SK-N-SH (cell line): ENCODE results near the gene PIH1D1. TPM values are rescaled to one million over a fixed set of nuclear protein-coding genes. Genes with fewer than 3 reads are reported as not detected.

Experiments used
- CTCF ChIA-PET: fragments of 300-600, 350-600 bp; formaldehyde crosslinking; extraction: SDS; loops from one replicate; lab custom pipeline; 2021; lab: Yijun Ruan, JAX
- POLR2A ChIA-PET: fragments of 350-600 bp; sonication (Branson Sonifier 250); formaldehyde crosslinking; extraction: SDS; loops from one replicate; lab custom pipeline; 2020; ENCODE audit warnings: antibody characterized with exemption, inconsistent platforms; lab: Yijun Ruan, JAX
- DNase-seq: peaks from one replicate; pipeline ENCODE4 v3.0.0; 2012
- H2AFZ ChIP-seq: fragments of 200-600 bp; sonication (generic); 2 replicates; pipeline ENCODE4 v1.8.1; 2016; ENCODE audit warnings: antibody characterized with exemption, mild to moderate bottlenecking, low read depth
- H3F3A ChIP-seq: fragments of 200-600 bp; sonication (generic); replicated peaks from 2 replicates; pipeline ENCODE3; 2016; ENCODE audit warnings: antibody characterized with exemption, mild to moderate bottlenecking; ENCODE audit not compliant: insufficient read depth
- H3K27ac ChIP-seq, 2 experiments: fragments of 200-500 bp in 1 of 2; fragments of 200-600 bp in 1 of 2; sonication (Bioruptor generic) in 1 of 2; sonication (generic), shearing (Covaris generic) in 1 of 2; 2 replicates each; pipeline versions ENCODE4 v1.5.1 to v1.6.1; 2014 to 2016; ENCODE audit warnings: low read depth in 2 of 2, inconsistent platforms in 1 of 2, low read length in 1 of 2, mild to moderate bottlenecking in 1 of 2, mixed read lengths in 1 of 2
- H3K27me3 ChIP-seq: fragments of 200-600 bp; sonication (generic), shearing (Covaris generic); 2 replicates; pipeline ENCODE4 v1.6.1; 2016; ENCODE audit warnings: mixed run types; ENCODE audit not compliant: insufficient read depth
- H3K36me3 ChIP-seq, 2 experiments: fragments of 200-500 bp in 1 of 2; fragments of 200-600 bp in 1 of 2; sonication (Bioruptor generic) in 1 of 2; sonication (generic) in 1 of 2; replicated peaks in 1 of 2; 2 replicates each; pipeline versions ENCODE3 to v1.5.1; 2014 to 2016; ENCODE audit warnings: low read length in 1 of 2, mild to moderate bottlenecking in 1 of 2; ENCODE audit not compliant: insufficient read depth in 2 of 2, control insufficient read depth in 1 of 2
- H3K4me1 ChIP-seq, 2 experiments: fragments of 200-500 bp in 1 of 2; fragments of 200-600 bp in 1 of 2; sonication (Bioruptor generic) in 1 of 2; sonication (generic), shearing (Covaris generic) in 1 of 2; 2 replicates each; pipeline versions ENCODE4 v1.5.1 to v1.6.1; 2014 to 2016; ENCODE audit warnings: low read depth in 1 of 2, low read length in 1 of 2, mixed run types in 1 of 2; ENCODE audit not compliant: insufficient read depth in 2 of 2, control insufficient read depth in 1 of 2
- H3K4me2 ChIP-seq: fragments of 200-600 bp; sonication (generic), shearing (Covaris generic); 2 replicates; pipeline ENCODE4 v1.6.1; 2017; ENCODE audit warnings: mixed run types
- H3K4me3 ChIP-seq, 2 experiments: fragments of 200-500 bp in 1 of 2; fragments of 200-600 bp in 1 of 2; sonication (Bioruptor generic) in 1 of 2; sonication (generic), shearing (Covaris generic) in 1 of 2; 2 replicates each; pipeline versions ENCODE4 v1.5.1 to v1.8.1; 2014 to 2016; ENCODE audit warnings: low read depth in 2 of 2, inconsistent platforms in 1 of 2, low read length in 1 of 2, mild to moderate bottlenecking in 1 of 2, mixed read lengths in 1 of 2, moderate library complexity in 1 of 2
- H3K79me2 ChIP-seq: fragments of 200-600 bp; sonication (generic); 2 replicates; pipeline ENCODE4 v1.8.1; 2017; ENCODE audit warnings: mild to moderate bottlenecking; ENCODE audit not compliant: insufficient read depth
- H3K9ac ChIP-seq: fragments of 200-600 bp; sonication (generic); 2 replicates; pipeline ENCODE4 v1.6.1; 2017; ENCODE audit warnings: mixed run types
- H3K9me2 ChIP-seq: fragments of 200-600 bp; sonication (generic); 2 replicates; pipeline ENCODE4 v1.6.1; 2017; ENCODE audit warnings: mixed run types
- H3K9me3 ChIP-seq: fragments of 200-600 bp; sonication (generic); 2 replicates; pipeline ENCODE4 v1.6.1; 2017; ENCODE audit warnings: mixed run types, mild to moderate bottlenecking, moderate library complexity
- H4K20me1 ChIP-seq: fragments of 200-600 bp; sonication (generic); 2 replicates; pipeline ENCODE4 v1.6.1; 2017; ENCODE audit warnings: mild to moderate bottlenecking, mixed run types; ENCODE audit not compliant: insufficient read depth
- CHD2 ChIP-seq: fragments of 150-350 bp; IDR thresholded peaks from 2 replicates; pipeline ENCODE4 v1.6.1; 2018; ENCODE audit warnings: low read length; ENCODE audit not compliant: partially characterized antibody
- ELF1 ChIP-seq: IDR thresholded peaks from 2 replicates; pipeline ENCODE4 v1.4.0; 2012
- EZH2phosphoT487 ChIP-seq: fragments of 200-600 bp; sonication (generic); IDR thresholded peaks from 2 replicates; pipeline ENCODE4 v1.6.1; 2017; ENCODE audit warnings: low read depth, mixed run types, mild to moderate bottlenecking, antibody characterized with exemption, moderate library complexity, borderline replicate concordance
- FOXM1 ChIP-seq: IDR thresholded peaks from 2 replicates; pipeline ENCODE4 v1.4.0; 2012; ENCODE audit warnings: low read depth, mild to moderate bottlenecking
- POLR2AphosphoS5 ChIP-seq: IDR thresholded peaks from 2 replicates; pipeline ENCODE4 v1.6.1; 2012; ENCODE audit warnings: low read depth, low read length
- REST ChIP-seq: IDR thresholded peaks from 2 replicates; pipeline ENCODE4 v1.6.1; 2012; ENCODE audit warnings: mild to moderate bottlenecking, low read depth, low read length, moderate library complexity
- RFX5 ChIP-seq: IDR thresholded peaks from 2 replicates; pipeline ENCODE4 v1.6.1; 2012; ENCODE audit warnings: mild to moderate bottlenecking, improper control_type of control experiment, low read length
- RXRA ChIP-seq: IDR thresholded peaks from 2 replicates; pipeline ENCODE4 v1.4.0; 2012; ENCODE audit warnings: low read depth, mild to moderate bottlenecking, borderline replicate concordance
- SIN3A ChIP-seq: IDR thresholded peaks from 2 replicates; pipeline ENCODE4 v1.6.1; 2012; ENCODE audit warnings: low read depth, mild to moderate bottlenecking, low read length, moderate library complexity, borderline replicate concordance
- TAF1 ChIP-seq: IDR thresholded peaks from 2 replicates; pipeline ENCODE4 v1.6.1; 2012; ENCODE audit warnings: low read depth, mild to moderate bottlenecking, low read length, moderate library complexity, borderline replicate concordance
- USF2 ChIP-seq: fragments of 150-350 bp; IDR thresholded peaks from 2 replicates; pipeline ENCODE4 v1.6.1; 2017; ENCODE audit warnings: antibody characterized with exemption, low read length, low read depth, borderline replicate concordance
- YY1 ChIP-seq: IDR thresholded peaks from 2 replicates; pipeline ENCODE4 v1.4.0; 2012; ENCODE audit warnings: low read depth, mild to moderate bottlenecking
- ZBTB33 ChIP-seq: IDR thresholded peaks from 2 replicates; pipeline ENCODE4 v1.4.0; 2012; ENCODE audit warnings: low read depth, borderline replicate concordance
- WGBS: methylation state at CpG from one replicate; pipeline ENCODE4 v1.1.6; 2017; ENCODE audit warnings: low lambda C conversion rate; 5-methylcytosine and 5-hydroxymethylcytosine counted together
- polyA plus RNA-seq, 3 experiments: library from polyadenylated mRNA; depleted of rRNA; stranded (reverse); fragments of >200 nt; gene quantifications; 2 replicates each; pipeline ENCODE4 v1.2.3, GENCODE V29; 2012

PIH1D1 gene
- polyA plus RNA-seq, 1 of the 3 experiments (the other 2 are of a cell fraction): 157 TPM

- Histone ChIP-seq H3K4me3 (peak overlapping the region; percentile 86 to 92), H3K36me3 (peaks cover 36 to 48% of the 10 kb centered on the region in 2 experiments), H3K79me2 (peaks cover 38% of the 10 kb centered on the region)
- peak; percentile 34; the same call in 1 of the 2 replicates for TF ChIP-seq POLR2AphosphoS5
- no peak for TF ChIP-seq TAF1
- TF ChIP-seq, all 33 proteins: peak for 1
- WGBS: 0% methylated on average over 21 of the region's 26 CpGs
- Histone ChIP-seq H3K9ac (peak overlapping the region; percentile 98), H3F3A (peaks cover 51% of the 10 kb centered on the region), H3K4me1 (peaks cover 0 to 21% of the 10 kb centered on the region in 2 experiments; a peak in 1 of 4 replicates), H3K4me2 (peak overlapping the region; percentile 92), H3K27me3 (no peaks in the 10 kb centered on the region), H2AFZ (no peak overlapping the region), H3K9me2 (no peaks in the 10 kb centered on the region), H3K27ac (peak overlapping the region; percentile 80 to 88), H4K20me1 (peaks cover 32% of the 10 kb centered on the region), H3K9me3 (no peaks in the 10 kb centered on the region)
- DNase-seq: no peak
- CTCF ChIA-PET: interaction anchor here (0.7 to 3.4 kb wide), 8 partner anchors 9 to 82 kb away, joined by 3 to 12 read pairs (median 4); no protein-coding TSS in a partner anchor
- POLR2A ChIA-PET: interaction anchor here (0.6 to 1.1 kb wide), 5 partner anchors 8 to 112 kb away, joined by 3 to 6 read pairs (median 4); partner anchors contain the start of gene RPS11
Measured at GRCh38 chr19:49488046-49488862, 36.6 kb upstream of the PIH1D1 start.

GRCh38 chr19:49487277-49488045, 35.8 kb upstream of the PIH1D1 start, which contains the start of gene RPL13A:
Gene RPL13A (plus strand): TSS chr19:49487608. CDS start chr19:49487630, 22 bp downstream.
- Histone ChIP-seq H3K4me1 (peaks cover 0 to 21% of the 10 kb centered on the region in 2 experiments; a peak in 1 of 4 replicates), H3K36me3 (peaks cover 30 to 40% of the 10 kb centered on the region in 2 experiments), H3K27me3 (no peaks in the 10 kb centered on the region), H3K4me3 (peak within 1 kb of the TSS; percentile 86 to 92), H3K9me3 (no peaks in the 10 kb centered on the region), H3F3A (peaks cover 43% of the 10 kb centered on the region), H3K27ac (peak within 1 kb of the TSS; percentile 80 to 88), H3K4me2 (peak within 1 kb of the TSS; percentile 92), H3K79me2 (peaks cover 38% of the 10 kb centered on the region), H3K9ac (peak within 1 kb of the TSS; percentile 98), H2AFZ (peak within 1 kb of the TSS; percentile 86), H3K9me2 (no peaks in the 10 kb centered on the region), H4K20me1 (peaks cover 32% of the 10 kb centered on the region)
- ChIA-PET POLR2A (interaction anchor here (0.9 to 1.1 kb wide), 3 partner anchors 9 to 41 kb away, joined by 3 to 6 read pairs (median 5); partner anchors contain the start of gene RPS11), CTCF (interaction anchor here (1.0 to 3.4 kb wide), 7 partner anchors 14 to 82 kb away, joined by 3 to 12 read pairs (median 4); no protein-coding TSS in a partner anchor)
- DNase-seq: peak; percentile 95
- WGBS: under 1% methylated on average over 43 of the region's 57 CpGs
- TF ChIP-seq ELF1: peak; percentile 85
- peak; percentile 76 for TF ChIP-seq REST
- TF ChIP-seq EZH2phosphoT487: no peak
- TF ChIP-seq USF2: peak; percentile 92
- TF ChIP-seq SIN3A: peak; percentile 94; the same call in 1 of the 2 replicates
- TF ChIP-seq CHD2: peak; percentile 88
- no peak for TF ChIP-seq FOXM1
- peak; percentile 78 for TF ChIP-seq RFX5
- TF ChIP-seq ZBTB33: peak; percentile 68; the same call in 1 of the 2 replicates
- no peak for TF ChIP-seq RXRA
- peak; percentile 99 for TF ChIP-seq YY1
- peak; percentile 100 for TF ChIP-seq POLR2AphosphoS5
